Measurements from ENCODE around the gene EFHC1.

Gene EFHC1

DNA sequence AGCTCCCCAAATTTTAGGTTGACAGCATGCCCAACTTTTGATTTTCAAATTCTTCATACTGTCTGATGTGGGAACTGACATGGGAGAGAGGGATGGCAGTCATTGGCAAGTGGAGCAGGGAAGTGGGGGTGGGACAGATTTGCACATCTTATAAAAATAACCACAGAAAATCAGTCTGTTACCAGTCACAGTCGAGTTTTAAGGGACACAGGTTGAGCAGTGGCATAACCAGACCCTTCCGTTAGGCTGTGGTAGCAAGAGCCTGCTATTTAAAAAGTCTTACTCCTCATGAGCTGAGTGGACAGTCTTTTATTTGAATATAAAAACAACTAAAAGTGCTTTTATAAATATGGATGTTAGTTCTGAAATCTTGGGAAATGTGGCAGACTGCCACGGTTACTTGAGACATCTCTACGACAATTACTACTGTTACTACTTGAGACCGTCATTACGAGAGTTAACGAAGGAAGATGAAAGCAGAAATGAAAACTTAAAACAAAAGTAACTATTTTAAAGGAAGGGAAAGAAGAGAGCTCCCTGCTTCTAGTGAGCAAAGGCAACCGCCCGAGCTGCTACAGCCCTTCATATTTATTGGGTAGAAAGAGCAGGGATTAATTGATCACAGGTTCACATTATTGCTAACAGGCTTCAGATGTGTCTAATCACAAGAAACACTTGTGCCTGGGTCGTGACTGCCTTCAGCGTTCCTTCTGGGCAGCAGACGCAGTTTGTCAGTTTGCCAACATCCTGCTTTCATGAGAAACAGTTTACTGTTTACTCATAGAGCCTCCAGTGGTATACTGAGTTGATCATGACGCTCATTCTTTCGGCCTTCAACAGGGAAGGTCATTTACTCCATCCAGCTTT is 71.3 kb downstream of the EFHC1 start:
- no peaks in the 10 kb centered on the region for H3K36me3 ChIP-seq (ENCODE audit: control insufficient read depth, insufficient read depth, low read length)
- no peaks in the 10 kb centered on the region for H3K4me1 ChIP-seq (ENCODE audit: control insufficient read depth, insufficient read depth, low read length)
- H3K27me3 ChIP-seq (ENCODE audit: control insufficient read depth, insufficient read depth, low read length), result no peaks in the 10 kb centered on the region
- H3K4me3 ChIP-seq (ENCODE audit: low read length), result no peak overlapping the region
- no peak for DNase-seq (ENCODE audit: low read depth, low spot score)
- no CpG with 5 or more reads among the region's 14 CpGs for WGBS (ENCODE audit: insufficient coverage, insufficient read length)
- H3K9me3 ChIP-seq (ENCODE audit: control insufficient read depth, insufficient read depth, low read length), result no peaks in the 10 kb centered on the region
- no peak overlapping the region for H3K27ac ChIP-seq (ENCODE audit: low read length)

DNA sequence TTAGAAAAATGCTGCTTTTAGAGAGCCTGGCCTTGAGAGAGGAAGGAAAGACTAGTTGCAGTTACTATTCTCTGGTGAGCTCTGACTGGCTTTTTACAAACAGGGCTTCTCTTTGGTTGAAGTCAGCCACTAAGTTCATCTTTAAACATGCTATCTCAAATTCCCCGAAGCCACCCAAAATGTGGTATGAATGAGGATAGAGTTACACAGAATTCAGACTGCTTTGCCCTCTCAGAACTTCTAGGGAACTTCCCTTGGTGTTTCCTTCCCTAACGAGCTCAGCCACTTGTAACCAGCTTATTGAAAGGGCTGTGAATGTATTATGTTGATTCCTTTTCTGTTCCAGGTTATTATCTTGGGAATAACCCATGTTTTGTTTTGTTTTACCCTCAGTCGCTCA is 73.5 kb downstream of the EFHC1 start:
- Histone ChIP-seq H3K27ac (ENCODE audit: low read length) (no peak overlapping the region), H3K4me3 (ENCODE audit: low read length) (no peak overlapping the region), H3K36me3 (ENCODE audit: control insufficient read depth, insufficient read depth, low read length) (no peaks in the 10 kb centered on the region), H3K27me3 (ENCODE audit: control insufficient read depth, insufficient read depth, low read length) (no peaks in the 10 kb centered on the region), H3K4me1 (ENCODE audit: control insufficient read depth, insufficient read depth, low read length) (no peaks in the 10 kb centered on the region), H3K9me3 (ENCODE audit: control insufficient read depth, insufficient read depth, low read length) (no peaks in the 10 kb centered on the region)
- WGBS (ENCODE audit: insufficient coverage, insufficient read length), result no CpG with 5 or more reads among the region's 3 CpGs
- DNase-seq (ENCODE audit: low read depth, low spot score), result no peak

DNA sequence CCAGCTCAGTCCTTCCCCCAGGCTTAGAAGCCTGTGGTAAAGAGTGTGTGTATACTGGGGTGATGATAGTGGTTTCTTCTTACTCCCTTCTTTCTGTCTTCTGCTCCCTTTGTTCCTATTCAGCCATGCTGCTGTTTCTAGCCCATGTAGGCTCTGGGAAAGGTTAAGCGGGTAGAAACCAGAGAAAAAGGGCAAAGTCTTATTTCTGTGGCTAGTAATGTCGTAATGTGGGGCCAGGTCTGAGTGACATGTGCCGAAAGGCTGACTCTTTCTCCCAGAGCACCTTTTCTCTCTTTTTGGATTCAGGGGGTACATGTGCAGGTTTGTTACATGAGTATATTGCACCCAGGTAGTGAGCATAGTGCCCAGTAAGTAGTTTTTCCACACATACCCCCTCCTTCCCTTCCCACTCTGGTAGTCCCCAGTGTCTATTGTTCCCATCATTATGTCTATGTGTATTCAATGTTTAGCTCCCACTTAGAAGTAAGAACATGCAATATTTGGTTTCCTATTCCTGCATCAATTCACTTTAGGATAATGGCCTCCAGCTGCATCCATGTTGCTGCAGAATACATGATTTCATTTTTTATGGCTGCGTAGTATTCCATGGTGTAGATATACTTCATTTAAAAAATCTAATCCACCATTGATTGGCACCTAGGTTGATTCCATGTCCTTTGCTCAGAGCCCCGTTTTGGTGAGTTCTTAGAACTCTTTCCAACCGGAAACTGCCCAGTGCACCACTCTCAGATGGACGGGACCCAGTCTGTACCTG is 74.3 kb downstream of the EFHC1 start:
- H3K36me3 ChIP-seq (ENCODE audit: control insufficient read depth, insufficient read depth, low read length), result no peaks in the 10 kb centered on the region
- H3K4me3 ChIP-seq (ENCODE audit: low read length), result no peak overlapping the region
- H3K27ac ChIP-seq (ENCODE audit: low read length), result no peak overlapping the region
- no peaks in the 10 kb centered on the region for H3K9me3 ChIP-seq (ENCODE audit: control insufficient read depth, insufficient read depth, low read length)
- WGBS (ENCODE audit: insufficient coverage, insufficient read length), result no CpG with 5 or more reads among the region's 7 CpGs
- H3K27me3 ChIP-seq (ENCODE audit: control insufficient read depth, insufficient read depth, low read length), result no peaks in the 10 kb centered on the region
- no peak for DNase-seq (ENCODE audit: low read depth, low spot score)
- no peaks in the 10 kb centered on the region for H3K4me1 ChIP-seq (ENCODE audit: control insufficient read depth, insufficient read depth, low read length)

DNA sequence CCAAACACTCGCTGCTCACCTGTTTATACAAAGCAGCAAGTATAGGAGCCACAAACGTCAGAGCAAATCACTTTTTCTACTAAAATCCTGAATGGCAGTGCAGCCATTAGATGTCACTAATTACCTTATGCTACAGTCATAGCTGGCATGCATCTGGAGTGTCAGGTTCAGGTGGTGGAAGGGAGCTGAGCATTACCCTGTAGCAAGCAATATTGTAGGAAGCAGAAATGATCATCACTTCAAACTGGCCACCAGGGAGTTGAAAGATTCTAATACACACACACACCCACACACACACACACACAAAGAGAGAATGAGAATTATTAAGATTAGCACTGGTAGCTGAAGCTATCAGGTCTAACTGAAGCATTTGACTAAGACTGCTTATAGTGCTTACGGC is 75.8 kb downstream of the EFHC1 start:
- no peak for DNase-seq (ENCODE audit: low read depth, low spot score)
- no peak overlapping the region for H3K27ac ChIP-seq (ENCODE audit: low read length)
- whole genome bisulfite sequencing (ENCODE audit: insufficient coverage, insufficient read length), result no CpG with 5 or more reads among the region's 3 CpGs
- H3K9me3 ChIP-seq (ENCODE audit: control insufficient read depth, insufficient read depth, low read length), result no peaks in the 10 kb centered on the region
- no peaks in the 10 kb centered on the region for H3K36me3 ChIP-seq (ENCODE audit: control insufficient read depth, insufficient read depth, low read length)
- H3K4me3 ChIP-seq (ENCODE audit: low read length), result no peak overlapping the region
- no peaks in the 10 kb centered on the region for H3K27me3 ChIP-seq (ENCODE audit: control insufficient read depth, insufficient read depth, low read length)
- H3K4me1 ChIP-seq (ENCODE audit: control insufficient read depth, insufficient read depth, low read length), result no peaks in the 10 kb centered on the region

DNA sequence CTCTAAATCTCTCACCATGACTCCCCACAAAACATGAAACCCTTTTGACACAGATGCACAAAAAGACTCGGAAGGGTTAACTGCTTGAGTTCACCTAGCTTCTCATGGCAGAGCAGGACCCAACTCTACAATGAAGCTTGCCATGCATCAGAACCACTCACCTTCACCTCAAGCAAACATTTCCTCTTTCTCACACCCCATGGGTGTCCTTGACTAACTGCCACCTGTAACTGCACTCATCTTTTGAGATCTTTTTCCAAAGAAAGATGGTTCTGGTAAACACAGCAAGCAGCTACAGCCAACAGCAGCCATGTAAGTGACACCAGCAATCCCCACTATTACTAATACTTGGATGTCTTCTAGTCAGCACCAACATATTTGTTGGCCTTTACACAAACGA is 76.5 kb downstream of the EFHC1 start:
- no CpG with 5 or more reads among the region's 2 CpGs for WGBS (ENCODE audit: insufficient coverage, insufficient read length)
- H3K4me3 ChIP-seq (ENCODE audit: low read length), result no peak overlapping the region
- no peaks in the 10 kb centered on the region for H3K36me3 ChIP-seq (ENCODE audit: control insufficient read depth, insufficient read depth, low read length)
- DNase-seq (ENCODE audit: low read depth, low spot score), result no peak
- H3K9me3 ChIP-seq (ENCODE audit: control insufficient read depth, insufficient read depth, low read length), result no peaks in the 10 kb centered on the region
- H3K27me3 ChIP-seq (ENCODE audit: control insufficient read depth, insufficient read depth, low read length), result no peaks in the 10 kb centered on the region
- no peak overlapping the region for H3K27ac ChIP-seq (ENCODE audit: low read length)
- H3K4me1 ChIP-seq (ENCODE audit: control insufficient read depth, insufficient read depth, low read length), result no peaks in the 10 kb centered on the region

DNA sequence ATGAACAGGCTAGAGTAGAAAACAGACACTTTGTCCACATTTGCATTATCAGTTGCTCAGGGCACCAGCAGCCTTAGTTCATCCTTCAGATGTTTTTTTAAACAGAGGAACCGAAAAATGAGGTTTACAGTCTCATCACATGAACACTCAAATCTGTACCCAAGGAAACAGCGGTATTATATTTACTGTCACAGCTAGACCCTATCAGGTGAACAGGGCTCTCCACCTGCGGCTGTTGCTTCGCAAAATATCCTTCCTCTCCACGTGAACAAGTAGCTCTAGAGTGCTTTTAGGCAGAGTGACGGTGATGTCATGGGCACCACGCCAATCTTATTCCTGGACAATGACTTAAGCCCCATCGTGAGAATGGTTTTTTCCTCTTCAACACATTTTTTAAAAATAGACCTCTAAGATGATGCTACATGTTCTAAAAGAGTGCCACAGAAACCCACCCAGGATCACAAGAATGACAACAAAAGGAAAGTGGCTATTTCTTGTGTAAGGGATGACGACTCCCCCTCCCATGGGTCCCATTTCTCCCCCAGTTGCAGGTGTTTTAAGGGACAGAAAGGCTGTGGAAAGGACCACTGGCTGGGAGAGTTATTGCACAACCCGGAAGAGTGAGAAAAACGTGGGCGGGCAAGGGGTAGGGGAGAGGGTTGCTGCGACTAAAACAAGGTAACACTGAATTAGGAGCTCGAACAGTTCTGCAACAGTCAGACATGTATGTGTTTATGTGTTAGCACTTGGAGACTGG is 77.7 kb downstream of the EFHC1 start:
- H3K27ac ChIP-seq (ENCODE audit: low read length), result no peak overlapping the region
- no peak for DNase-seq (ENCODE audit: low read depth, low spot score)

DNA sequence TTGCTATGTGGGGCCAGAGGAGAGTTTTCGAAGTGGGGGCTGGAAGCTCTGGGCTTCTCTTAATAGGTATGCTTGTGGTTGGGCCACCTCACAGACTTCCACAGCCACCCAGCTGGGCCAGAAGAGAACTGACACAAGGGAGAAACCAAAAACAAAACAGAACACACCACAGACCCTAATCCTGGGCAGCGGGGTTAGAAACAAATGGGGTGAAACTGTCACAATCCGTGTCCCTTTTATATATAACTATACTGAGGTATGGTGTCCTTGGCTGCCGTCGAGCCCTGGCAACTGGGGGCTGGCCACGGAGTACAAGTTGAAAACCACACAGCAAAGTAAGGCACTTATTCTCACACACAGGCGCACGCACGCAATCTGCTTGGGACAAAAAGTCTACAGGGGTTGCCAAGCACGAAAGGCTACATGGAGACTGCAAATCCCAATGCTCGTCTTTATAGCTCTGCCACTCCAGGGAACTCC is 78.4 kb downstream of the EFHC1 start:
- no peaks in the 10 kb centered on the region for H3K4me1 ChIP-seq (ENCODE audit: control insufficient read depth, insufficient read depth, low read length)
- H3K27ac ChIP-seq (ENCODE audit: low read length), result no peak overlapping the region
- DNase-seq (ENCODE audit: low read depth, low spot score), result no peak
- H3K36me3 ChIP-seq (ENCODE audit: control insufficient read depth, insufficient read depth, low read length), result no peaks in the 10 kb centered on the region
- no CpG with 5 or more reads among the region's 11 CpGs for WGBS (ENCODE audit: insufficient coverage, insufficient read length)
- H3K4me3 ChIP-seq (ENCODE audit: low read length), result no peak overlapping the region
- no peaks in the 10 kb centered on the region for H3K27me3 ChIP-seq (ENCODE audit: control insufficient read depth, insufficient read depth, low read length)
- no peaks in the 10 kb centered on the region for H3K9me3 ChIP-seq (ENCODE audit: control insufficient read depth, insufficient read depth, low read length)

More for the DNA sequence above, 77.7 kb downstream of the EFHC1 start:
- Histone ChIP-seq H3K36me3 (ENCODE audit: control insufficient read depth, insufficient read depth, low read length) (no peaks in the 10 kb centered on the region), H3K4me1 (ENCODE audit: control insufficient read depth, insufficient read depth, low read length) (no peaks in the 10 kb centered on the region), H3K4me3 (ENCODE audit: low read length) (no peak overlapping the region), H3K9me3 (ENCODE audit: control insufficient read depth, insufficient read depth, low read length) (no peaks in the 10 kb centered on the region), H3K27me3 (ENCODE audit: control insufficient read depth, insufficient read depth, low read length) (no peaks in the 10 kb centered on the region)
- WGBS (ENCODE audit: insufficient coverage, insufficient read length), result no CpG with 5 or more reads among the region's 14 CpGs

DNA sequence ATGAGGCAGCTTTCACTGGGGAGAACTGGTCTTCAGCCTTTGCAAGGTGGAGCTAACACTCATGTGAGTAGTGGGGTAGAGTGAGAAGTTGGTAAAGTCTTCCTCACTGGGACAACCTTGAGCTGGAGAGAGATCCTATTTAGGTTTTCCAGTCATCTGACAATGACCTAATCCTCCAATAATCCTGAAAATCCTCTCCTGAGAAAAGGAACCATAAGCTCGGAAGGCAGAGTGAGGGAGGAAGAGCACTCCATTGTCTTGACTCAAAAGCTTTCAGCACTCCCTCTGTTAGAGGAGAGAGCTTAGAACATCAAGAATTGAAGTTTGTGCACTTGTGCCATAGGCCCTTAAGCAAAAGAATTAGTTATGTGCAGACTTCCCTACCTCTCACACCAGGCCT is 78.9 kb downstream of the EFHC1 start:
- H3K9me3 ChIP-seq (ENCODE audit: control insufficient read depth, insufficient read depth, low read length), result no peaks in the 10 kb centered on the region
- no CpG with 5 or more reads among the region's 1 CpG for WGBS (ENCODE audit: insufficient coverage, insufficient read length)
- no peaks in the 10 kb centered on the region for H3K27me3 ChIP-seq (ENCODE audit: control insufficient read depth, insufficient read depth, low read length)
- H3K27ac ChIP-seq (ENCODE audit: low read length), result no peak overlapping the region
- no peak for DNase-seq (ENCODE audit: low read depth, low spot score)
- no peak overlapping the region for H3K4me3 ChIP-seq (ENCODE audit: low read length)
- H3K4me1 ChIP-seq (ENCODE audit: control insufficient read depth, insufficient read depth, low read length), result no peaks in the 10 kb centered on the region; the same call in 1 of the 2 replicates
- H3K36me3 ChIP-seq (ENCODE audit: control insufficient read depth, insufficient read depth, low read length), result no peaks in the 10 kb centered on the region

DNA sequence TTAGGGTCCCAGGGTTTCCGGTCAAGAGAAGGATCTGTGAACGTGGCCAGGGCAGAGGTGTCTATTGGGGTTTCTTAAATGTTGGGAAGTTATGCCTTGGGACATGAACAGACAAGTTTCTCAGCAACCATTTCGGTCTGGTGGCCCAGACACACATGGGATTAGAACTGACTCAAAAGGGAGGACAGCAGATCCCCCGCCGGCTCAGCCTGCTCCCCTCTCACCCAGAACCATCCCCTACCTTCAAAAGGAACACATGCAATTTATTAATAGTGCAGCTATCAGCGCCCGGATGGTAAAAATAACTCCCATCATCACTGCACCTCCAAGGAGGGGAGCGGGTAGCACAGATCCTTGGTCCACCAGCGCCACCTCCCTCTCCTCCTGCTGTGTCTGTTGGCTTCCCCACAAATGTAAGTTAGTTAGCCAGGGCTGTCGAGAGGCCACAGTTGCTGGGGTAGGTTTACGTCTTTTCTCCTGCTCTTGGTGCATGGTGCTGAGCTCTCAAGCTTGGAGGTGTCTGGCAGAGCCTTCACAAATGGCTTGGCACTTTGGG is 79.6 kb downstream of the EFHC1 start:
- Histone ChIP-seq H3K27ac (ENCODE audit: low read length) (no peak overlapping the region), H3K27me3 (ENCODE audit: control insufficient read depth, insufficient read depth, low read length) (no peaks in the 10 kb centered on the region), H3K9me3 (ENCODE audit: control insufficient read depth, insufficient read depth, low read length) (no peaks in the 10 kb centered on the region), H3K36me3 (ENCODE audit: control insufficient read depth, insufficient read depth, low read length) (peaks cover 4% of the 10 kb centered on the region; the same call in 1 of the 2 replicates), H3K4me1 (ENCODE audit: control insufficient read depth, insufficient read depth, low read length) (no peaks in the 10 kb centered on the region; the same call in 1 of the 2 replicates), H3K4me3 (ENCODE audit: low read length) (no peak overlapping the region)
- no CpG with 5 or more reads among the region's 11 CpGs for WGBS (ENCODE audit: insufficient coverage, insufficient read length)
- DNase-seq (ENCODE audit: low read depth, low spot score), result no peak
